C4-2B (cell line): ENCODE data around the gene ORAI3.

Experiments
- ZFX ChIP-seq: fragments of 450-650 bp; IDR thresholded peaks from 2 replicates; pipeline ENCODE4 v1.6.1; 2017
- TF ChIP-seq, protein P1 (sequence below): fragments of 450-650 bp; conservative IDR thresholded peaks from 2 replicates; pipeline ENCODE4 v1.5.1; 2017; ENCODE audit warnings: mild to moderate bottlenecking

- TF ChIP-seq, protein P1, sequence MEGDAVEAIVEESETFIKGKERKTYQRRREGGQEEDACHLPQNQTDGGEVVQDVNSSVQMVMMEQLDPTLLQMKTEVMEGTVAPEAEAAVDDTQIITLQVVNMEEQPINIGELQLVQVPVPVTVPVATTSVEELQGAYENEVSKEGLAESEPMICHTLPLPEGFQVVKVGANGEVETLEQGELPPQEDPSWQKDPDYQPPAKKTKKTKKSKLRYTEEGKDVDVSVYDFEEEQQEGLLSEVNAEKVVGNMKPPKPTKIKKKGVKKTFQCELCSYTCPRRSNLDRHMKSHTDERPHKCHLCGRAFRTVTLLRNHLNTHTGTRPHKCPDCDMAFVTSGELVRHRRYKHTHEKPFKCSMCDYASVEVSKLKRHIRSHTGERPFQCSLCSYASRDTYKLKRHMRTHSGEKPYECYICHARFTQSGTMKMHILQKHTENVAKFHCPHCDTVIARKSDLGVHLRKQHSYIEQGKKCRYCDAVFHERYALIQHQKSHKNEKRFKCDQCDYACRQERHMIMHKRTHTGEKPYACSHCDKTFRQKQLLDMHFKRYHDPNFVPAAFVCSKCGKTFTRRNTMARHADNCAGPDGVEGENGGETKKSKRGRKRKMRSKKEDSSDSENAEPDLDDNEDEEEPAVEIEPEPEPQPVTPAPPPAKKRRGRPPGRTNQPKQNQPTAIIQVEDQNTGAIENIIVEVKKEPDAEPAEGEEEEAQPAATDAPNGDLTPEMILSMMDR: no peak
- no peak for TF ChIP-seq ZFX
Measured at GRCh38 chr16:30976486-30976885, 27.6 kb downstream of the ORAI3 start.
